Measurements from ENCODE around the gene D2HGDH.
"Not testable (repeated sequence)": the region's sequence is repeated elsewhere in the genome, so short reads cannot be mapped to it uniquely, and the experiment has no call there.

D2HGDH gene

DNA sequence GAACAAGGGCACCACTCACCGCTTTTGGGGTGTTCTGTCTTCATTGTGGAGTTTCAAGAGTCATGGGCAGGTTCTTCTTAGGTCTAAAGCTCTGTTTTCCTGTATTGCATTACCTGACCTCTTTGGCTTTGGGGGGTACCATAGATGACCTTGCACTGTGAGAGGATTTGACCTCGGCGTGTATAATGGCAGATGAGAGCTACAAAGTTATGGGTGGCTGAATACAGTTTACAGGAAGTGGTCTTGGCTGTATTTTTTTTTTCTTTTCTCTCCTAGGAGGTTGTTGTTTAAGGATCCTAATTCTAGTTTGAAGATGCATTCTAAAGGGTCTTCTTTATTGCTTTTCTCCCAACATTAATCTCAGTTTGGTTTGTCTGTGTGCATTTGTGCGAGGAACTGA lies 53.7 kb downstream of the D2HGDH start:
- in situ Hi-C loops (cut with HindIII; ENCODE audit: low sequenced_read_pairs): no loop called here
- TF ChIP-seq, protein P1, sequence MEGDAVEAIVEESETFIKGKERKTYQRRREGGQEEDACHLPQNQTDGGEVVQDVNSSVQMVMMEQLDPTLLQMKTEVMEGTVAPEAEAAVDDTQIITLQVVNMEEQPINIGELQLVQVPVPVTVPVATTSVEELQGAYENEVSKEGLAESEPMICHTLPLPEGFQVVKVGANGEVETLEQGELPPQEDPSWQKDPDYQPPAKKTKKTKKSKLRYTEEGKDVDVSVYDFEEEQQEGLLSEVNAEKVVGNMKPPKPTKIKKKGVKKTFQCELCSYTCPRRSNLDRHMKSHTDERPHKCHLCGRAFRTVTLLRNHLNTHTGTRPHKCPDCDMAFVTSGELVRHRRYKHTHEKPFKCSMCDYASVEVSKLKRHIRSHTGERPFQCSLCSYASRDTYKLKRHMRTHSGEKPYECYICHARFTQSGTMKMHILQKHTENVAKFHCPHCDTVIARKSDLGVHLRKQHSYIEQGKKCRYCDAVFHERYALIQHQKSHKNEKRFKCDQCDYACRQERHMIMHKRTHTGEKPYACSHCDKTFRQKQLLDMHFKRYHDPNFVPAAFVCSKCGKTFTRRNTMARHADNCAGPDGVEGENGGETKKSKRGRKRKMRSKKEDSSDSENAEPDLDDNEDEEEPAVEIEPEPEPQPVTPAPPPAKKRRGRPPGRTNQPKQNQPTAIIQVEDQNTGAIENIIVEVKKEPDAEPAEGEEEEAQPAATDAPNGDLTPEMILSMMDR (IDR thresholded peaks at IDR 0.05; ENCODE audit: low read depth, low read length): no peak
- H3K4me3 ChIP-seq (ENCODE audit: low read depth, low read length): no peak overlapping the region
- DNase-seq (ENCODE audit: low read depth, low spot score): no peak

GRCh38 chr2:241788572-241788971 lies 54.1 kb downstream of the D2HGDH start:
- DNase-seq (ENCODE audit: low read depth, low spot score): no peak
- H3K4me3 ChIP-seq (ENCODE audit: low read depth, low read length): no peak overlapping the region
- in situ Hi-C loops (cut with HindIII; ENCODE audit: low sequenced_read_pairs): no loop called here
- TF ChIP-seq, protein P1 (IDR thresholded peaks at IDR 0.05; ENCODE audit: low read depth, low read length): no peak

DNA sequence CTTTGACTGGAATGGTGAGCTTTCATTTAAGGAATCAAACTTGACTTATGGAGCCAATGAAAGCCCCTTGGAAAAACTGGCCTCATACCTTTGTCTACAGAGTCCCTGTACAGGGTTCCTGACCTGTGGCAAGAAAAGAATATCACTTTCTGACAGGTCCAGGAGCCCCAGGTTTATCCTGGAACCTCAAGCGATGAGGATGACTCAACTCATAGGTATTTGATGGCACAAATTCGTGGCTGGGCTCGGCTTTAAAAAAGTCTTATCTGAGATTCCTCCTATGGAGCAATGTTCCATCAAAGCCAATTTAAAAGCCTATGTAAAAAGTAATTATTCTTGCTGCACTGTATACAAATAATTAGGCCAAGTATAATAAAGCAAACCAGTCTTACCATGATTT lies 57.0 kb downstream of the D2HGDH start:
- H3K4me3 ChIP-seq (ENCODE audit: low read depth, low read length); in situ Hi-C loops (cut with HindIII; ENCODE audit: low sequenced_read_pairs); DNase-seq (ENCODE audit: low read depth, low spot score): not testable (repeated sequence)

- no peak overlapping the region for H3K4me3 ChIP-seq (ENCODE audit: low read depth, low read length)
- in situ Hi-C loops (cut with HindIII; ENCODE audit: low sequenced_read_pairs): no loop called here
- DNase-seq (ENCODE audit: low read depth, low spot score): no peak
These were observed 59.0 kb downstream of the D2HGDH start for GRCh38 chr2:241793385-241793784.

DNA sequence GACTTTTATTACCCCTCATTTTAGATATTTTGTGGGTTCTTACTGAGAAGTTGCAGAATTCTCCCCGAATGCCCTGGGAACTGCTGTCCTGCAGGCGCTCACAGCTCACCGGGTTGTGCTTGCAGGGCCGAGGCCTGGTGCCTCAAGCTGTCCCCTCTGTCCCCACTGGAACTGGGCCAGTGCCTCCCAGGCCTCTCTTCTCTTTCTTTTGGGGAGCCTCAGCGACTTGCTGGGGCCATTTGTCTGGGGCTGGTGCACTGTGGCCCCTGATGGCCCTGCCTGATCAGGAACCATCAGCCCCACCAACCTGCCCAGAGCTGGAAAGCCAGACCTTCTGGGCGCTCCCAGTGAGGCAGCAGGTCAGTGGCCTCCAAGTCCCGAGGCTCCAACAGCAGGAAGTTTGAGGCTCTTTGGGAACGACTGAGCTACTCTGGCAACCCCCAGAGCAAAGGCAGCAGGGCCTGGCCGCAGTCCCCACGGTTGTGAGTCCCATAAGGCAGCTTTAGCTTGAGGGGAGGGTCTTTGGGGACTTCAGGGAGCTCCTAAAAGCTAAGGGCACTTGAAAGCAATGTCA lies 59.9 kb downstream of the D2HGDH start:
- TF ChIP-seq, protein P1 (IDR thresholded peaks at IDR 0.05; ENCODE audit: low read depth, low read length): no peak
- in situ Hi-C loops (cut with HindIII; ENCODE audit: low sequenced_read_pairs): no loop called here
- H3K4me3 ChIP-seq (ENCODE audit: low read depth, low read length): no peak overlapping the region
- no peak for DNase-seq (ENCODE audit: low read depth, low spot score)

More at GRCh38 chr2:241793385-241793784, 59.0 kb downstream of the D2HGDH start:
- TF ChIP-seq, protein P1 (IDR thresholded peaks at IDR 0.05; ENCODE audit: low read depth, low read length): no peak

GRCh38 chr2:241795021-241795999 lies 60.9 kb downstream of the D2HGDH start:
- TF ChIP-seq, protein P1 (IDR thresholded peaks at IDR 0.05; ENCODE audit: low read depth, low read length): no peak
- no peak for DNase-seq (ENCODE audit: low read depth, low spot score)
- H3K4me3 ChIP-seq (ENCODE audit: low read depth, low read length): no peak overlapping the region
- in situ Hi-C loops (cut with HindIII; ENCODE audit: low sequenced_read_pairs): no loop called here

DNA sequence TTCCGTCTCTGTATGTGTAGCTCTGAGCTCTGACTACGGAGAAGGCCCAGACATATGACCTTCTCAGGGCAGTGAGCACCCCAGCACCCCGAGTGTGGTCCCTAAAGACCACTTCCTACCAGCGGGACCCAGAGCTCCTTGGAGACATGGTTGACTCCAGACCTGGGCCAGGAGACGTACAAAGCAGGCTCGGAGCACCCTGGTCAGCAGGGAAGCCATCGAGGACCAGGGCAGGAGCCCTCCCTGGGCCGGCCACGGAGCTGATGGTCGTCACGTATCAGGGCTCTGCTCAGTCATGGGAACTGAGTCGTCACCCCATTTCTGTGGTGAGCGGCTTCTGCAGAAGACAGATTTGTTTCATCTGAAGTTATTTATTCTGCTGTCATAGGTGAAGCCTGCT lies 61.8 kb downstream of the D2HGDH start:
- in situ Hi-C loops (cut with HindIII; ENCODE audit: low sequenced_read_pairs): no loop called here
- no peak for DNase-seq (ENCODE audit: low read depth, low spot score)
- TF ChIP-seq, protein P1 (IDR thresholded peaks at IDR 0.05; ENCODE audit: low read depth, low read length): no peak
- H3K4me3 ChIP-seq (ENCODE audit: low read depth, low read length): no peak overlapping the region

Data from astrocyte of the spinal cord (primary cell).